Sigmoid colon (tissue), 3 donors: ENCODE measurements around the gene PDE9A.

Experiments used
- CTCF ChIP-seq, 4 experiments: fragments of 450-650 bp in 3 of 4; fragments of 200-600 bp in 1 of 4; IDR thresholded peaks; one replicate each; pipeline ENCODE4 v1.5.1; 2016 to 2019; ENCODE audit warnings: antibody characterized with exemption in 4 of 4, mild to moderate bottlenecking in 3 of 4, moderate library complexity in 2 of 4
- POLR2A ChIP-seq, 2 donors: fragments of 450-650 bp; IDR thresholded peaks; one replicate each; pipeline ENCODE4 v1.6.1; 2016; ENCODE audit warnings: antibody characterized with exemption in 2 of 2, mild to moderate bottlenecking in 2 of 2, moderate library complexity in 2 of 2

GRCh38 chr21:42755766-42756579 lies 102.6 kb downstream of the PDE9A start:
- TF ChIP-seq POLR2A (IDR thresholded peaks at IDR 0.05) (no peak), CTCF (IDR thresholded peaks at IDR 0.05) (no peak)
